Activated T-helper 1 cell treated with anti-CD3 and anti-CD28 coated beads, Interleukin-2, amount 50 U/mL, for 16 hours (primary cell): ENCODE results near the gene RASL10A.

Source experiments
- DNase-seq, 2 donors: peaks; one replicate each; pipeline ENCODE4 v3.0.0-alpha.2; 2020; ENCODE audit warnings: low read depth in 1 of 2, low spot score in 1 of 2

RASL10A gene

GRCh38 chr22:29306835-29307595, 8.5 kb downstream of the RASL10A start:
- DNase-seq = no peak

GRCh38 chr22:29306175-29306834, 9.2 kb downstream of the RASL10A start, which contains the start of gene GAS2L1:
GAS2L1 (plus strand) TSS chr22:29306650; CDS start chr22:29308106, 1,456 bp downstream.
- no peak for DNase-seq

GRCh38 chr22:29305836-29306174, 9.7 kb downstream of the RASL10A start:
- DNase-seq = no peak

- no peak for DNase-seq
These were observed 12.6 kb downstream of the RASL10A start for GRCh38 chr22:29302681-29303465.

GRCh38 chr22:29302402-29302680, 13.2 kb downstream of the RASL10A start:
- DNase-seq = no peak

- no peak for DNase-seq
These were observed 13.6 kb downstream of the RASL10A start for GRCh38 chr22:29301716-29302401.

GRCh38 chr22:29300807-29301601, 14.5 kb downstream of the RASL10A start:
- no peak for DNase-seq

- DNase-seq = no peak
These were observed 15.1 kb downstream of the RASL10A start for GRCh38 chr22:29300467-29300806.

GRCh38 chr22:29299136-29299900, 16.2 kb downstream of the RASL10A start:
- no peak for DNase-seq

GRCh38 chr22:29298641-29299040, 16.9 kb downstream of the RASL10A start:
- DNase-seq = no peak

GRCh38 chr22:29292379-29292778, 23.1 kb downstream of the RASL10A start:
- DNase-seq = no peak

GRCh38 chr22:29291215-29291614, 24.3 kb downstream of the RASL10A start:
- DNase-seq = no peak

GRCh38 chr22:29290061-29290460, 25.4 kb downstream of the RASL10A start:
- no peak for DNase-seq

GRCh38 chr22:29288837-29289236, 26.7 kb downstream of the RASL10A start:
- no peak for DNase-seq

GRCh38 chr22:29284196-29284595, 31.3 kb downstream of the RASL10A start:
- no peak for DNase-seq

GRCh38 chr22:29277927-29278326, 37.6 kb downstream of the RASL10A start:
- DNase-seq = no peak

GRCh38 chr22:29275819-29276565, 39.5 kb downstream of the RASL10A start:
- DNase-seq = no peak

- no peak for DNase-seq
These were observed 40.3 kb downstream of the RASL10A start for GRCh38 chr22:29275167-29275566.

- DNase-seq = no peak
These were observed 42.9 kb downstream of the RASL10A start for GRCh38 chr22:29272624-29273023.
